HG02981 (cell line): ENCODE measurements around the gene MRPS2.
"Not testable (repeated sequence)": the region's sequence is repeated elsewhere in the genome, so short reads cannot be mapped to it uniquely, and the experiment has no call there.

ENCODE experiments used
- ATAC-seq: cut with Tn5 transposase; IDR thresholded peaks from one replicate; pipeline ENCODE4 v1.9.1; 2021; ENCODE audit warnings: mild to moderate bottlenecking, moderate library complexity; ENCODE audit not compliant: unreplicated experiment

Gene MRPS2

GRCh38 chr9:135513351-135513846 is 12.9 kb downstream of the MRPS2 start:
- ATAC-seq = no peak

GRCh38 chr9:135513906-135514305 is 13.4 kb downstream of the MRPS2 start:
- ATAC-seq = not testable (repeated sequence)

- no peak for ATAC-seq
Measured at GRCh38 chr9:135514342-135515082, 14.0 kb downstream of the MRPS2 start.

GRCh38 chr9:135515083-135515951 is 14.8 kb downstream of the MRPS2 start:
- no peak for ATAC-seq

GRCh38 chr9:135516132-135516860 is 15.8 kb downstream of the MRPS2 start:
- no peak for ATAC-seq

- ATAC-seq = no peak
Measured at GRCh38 chr9:135517407-135517822, 16.9 kb downstream of the MRPS2 start.

GRCh38 chr9:135519179-135519971 is 18.9 kb downstream of the MRPS2 start:
- no peak for ATAC-seq

- ATAC-seq = no peak
Measured at GRCh38 chr9:135520916-135521607, 20.6 kb downstream of the MRPS2 start, which contains the start of gene LCN1. Gene LCN1 (plus strand): TSS chr9:135521440. CDS start chr9:135521498, 58 bp downstream.

GRCh38 chr9:135521608-135522095 is 21.2 kb downstream of the MRPS2 start:
- ATAC-seq = no peak

GRCh38 chr9:135522137-135522877 is 21.8 kb downstream of the MRPS2 start:
- ATAC-seq = no peak

GRCh38 chr9:135522931-135523330 is 22.4 kb downstream of the MRPS2 start:
- no peak for ATAC-seq

GRCh38 chr9:135523521-135524129 is 23.1 kb downstream of the MRPS2 start:
- no peak for ATAC-seq

- ATAC-seq = no peak
Measured at GRCh38 chr9:135524130-135524861, 23.8 kb downstream of the MRPS2 start.

GRCh38 chr9:135525241-135526088 is 25.0 kb downstream of the MRPS2 start:
- ATAC-seq = no peak

GRCh38 chr9:135526089-135526729 is 25.7 kb downstream of the MRPS2 start:
- ATAC-seq = no peak
